T-helper 2 cell treated with Interferon-gamma antibody and Interleukin-4, amounts not matched to agents 100 ng/mL and 5 ng/mL, for 36 hours (primary cell): ENCODE data around the gene TEX10. TPM values are rescaled to one million over a fixed set of nuclear protein-coding genes. Genes with fewer than 3 reads are reported as not detected.

ENCODE experiments used
- intact Hi-C: fragments of 100-400 bp; cut with micrococcal nuclease; formaldehyde crosslinking; loops from one replicate; pipeline ENCODE4 v1.15.1; 2023
- total RNA-seq: library from RNA; stranded (reverse); gene quantifications from 2 replicates; pipeline ENCODE4 v1.2.3, GENCODE V29; 2022

Gene TEX10
- total RNA-seq, 1 donor from 2014 or later: 22.5 TPM

DNA sequence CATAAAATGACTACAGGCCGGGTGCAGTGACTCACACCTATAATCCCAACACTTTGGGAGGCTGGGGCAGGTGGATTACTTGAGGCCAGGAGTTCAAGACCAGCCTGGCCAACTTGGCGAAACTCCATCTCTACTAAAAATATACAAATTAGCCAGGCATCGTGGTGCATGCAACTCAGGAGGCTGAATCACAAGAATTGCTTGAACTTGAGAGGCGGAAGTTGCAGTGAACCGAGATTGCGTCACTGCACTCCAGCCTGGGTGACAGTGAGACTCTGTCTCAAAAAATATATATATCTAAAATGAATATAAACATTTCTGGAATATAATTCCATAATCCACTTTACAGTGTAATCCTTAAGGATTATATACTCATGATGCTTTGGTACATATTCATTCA is 66.5 kb downstream of the TEX10 start:
- intact Hi-C loops: no loop called here

DNA sequence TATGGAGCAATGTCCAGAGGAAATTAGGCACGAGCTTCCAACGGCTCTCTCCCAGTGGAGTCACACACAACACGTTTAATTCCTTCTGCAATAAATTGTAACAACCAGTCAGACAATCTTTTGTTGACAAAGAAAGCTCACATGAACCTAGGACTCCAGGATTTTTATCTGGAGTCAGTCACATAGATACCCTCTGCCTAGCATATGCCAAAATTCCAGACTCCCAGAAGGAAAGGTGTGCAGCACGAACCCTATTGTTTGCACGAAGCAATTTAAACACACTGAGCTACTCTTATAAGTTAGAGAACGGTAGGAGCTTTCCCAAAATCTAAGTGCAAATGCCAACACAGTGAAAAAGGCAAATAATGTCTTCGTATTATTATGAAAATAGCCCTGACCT is 67.1 kb downstream of the TEX10 start:
- intact Hi-C loops: no loop called here

DNA sequence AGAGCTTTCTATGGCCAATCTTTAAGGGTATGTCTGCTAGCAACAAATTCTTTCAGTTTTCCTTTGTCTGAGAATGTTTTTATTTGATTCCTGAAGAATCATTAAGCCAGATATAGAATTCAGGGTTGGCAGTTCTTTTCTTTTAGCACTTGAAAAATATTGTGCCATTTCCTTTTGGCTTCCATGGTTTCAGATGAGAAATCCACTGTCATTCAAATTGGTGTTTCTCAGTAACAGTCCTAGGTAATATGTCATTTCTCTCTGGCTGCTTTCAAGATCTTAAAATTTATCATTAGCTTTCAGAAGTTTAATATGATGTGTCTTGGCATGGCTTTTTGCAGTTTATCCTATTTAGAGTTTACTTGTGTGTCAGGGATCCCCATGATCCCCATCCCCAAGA is 67.7 kb downstream of the TEX10 start:
- intact Hi-C loops: no loop called here

DNA sequence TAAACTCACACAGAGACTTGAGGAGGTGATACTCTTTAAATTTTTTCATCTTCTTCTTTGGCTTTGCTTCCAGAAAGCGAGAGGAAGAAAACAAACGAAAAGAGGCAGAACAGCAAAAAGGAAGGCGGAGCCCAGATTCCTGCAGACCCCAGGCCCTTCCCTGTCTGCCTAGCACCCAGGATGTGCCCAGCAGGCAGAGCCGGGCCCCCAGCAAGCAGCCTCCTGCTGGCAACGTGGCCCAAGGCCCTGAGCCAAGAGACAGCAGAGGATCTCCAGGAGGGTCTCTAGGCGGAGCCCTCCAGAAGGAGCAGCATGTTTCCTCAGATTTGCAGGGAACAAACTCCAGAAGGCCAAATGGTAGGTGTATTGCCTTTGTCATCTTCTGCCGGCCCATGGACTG is 68.5 kb downstream of the TEX10 start:
- intact Hi-C loops: no loop called here

DNA sequence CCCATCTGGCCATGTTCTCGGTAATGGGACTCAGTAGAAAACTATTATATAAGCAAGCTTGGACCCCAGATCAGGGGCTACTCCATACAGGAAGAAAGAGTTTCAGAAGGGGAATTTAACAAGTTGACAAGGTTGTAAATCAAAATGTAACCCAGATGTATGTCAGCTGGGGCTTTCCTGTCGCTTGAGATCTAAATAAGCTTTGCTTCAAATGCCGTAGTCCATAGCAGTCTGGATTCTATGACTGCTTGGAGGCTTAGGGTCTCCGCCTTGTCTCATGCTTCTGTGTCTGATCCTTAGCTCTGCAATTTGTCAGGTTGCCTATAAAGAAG is 70.4 kb downstream of the TEX10 start:
- intact Hi-C loops: no loop called here

DNA sequence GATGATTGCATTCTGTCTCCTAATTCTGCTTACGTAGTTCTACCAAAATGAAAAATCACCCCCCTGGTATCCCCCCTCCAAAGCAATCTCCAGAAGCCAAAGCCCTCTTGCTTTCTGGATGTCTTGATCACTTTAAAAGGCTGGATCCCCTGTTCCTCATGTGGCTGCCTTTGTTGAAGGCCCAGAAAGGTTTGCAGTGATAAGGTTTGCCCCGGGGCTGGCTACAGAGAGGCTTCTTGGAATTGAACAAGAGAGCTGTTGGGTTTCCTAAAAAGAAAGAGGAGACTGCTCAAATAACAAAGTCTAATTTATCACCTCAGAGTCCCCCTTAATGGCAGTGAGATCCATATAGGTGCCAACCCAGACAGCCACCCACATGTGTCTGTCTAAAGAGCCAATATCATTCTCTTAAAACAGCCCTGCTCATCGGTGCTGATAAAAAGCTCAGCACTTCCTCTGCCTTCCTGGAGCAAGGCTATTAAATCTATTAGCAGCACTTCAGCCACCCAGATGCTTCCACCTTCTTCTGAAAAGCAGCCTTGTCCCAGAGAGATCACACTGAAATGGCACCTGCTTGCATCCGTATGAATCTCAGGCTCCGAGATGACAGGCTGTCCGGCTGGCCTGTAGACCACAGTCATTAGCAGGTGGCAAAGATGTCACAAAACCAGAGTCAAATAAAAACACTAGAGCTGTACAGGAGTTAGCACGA is 70.9 kb downstream of the TEX10 start:
- intact Hi-C loops: no loop called here

DNA sequence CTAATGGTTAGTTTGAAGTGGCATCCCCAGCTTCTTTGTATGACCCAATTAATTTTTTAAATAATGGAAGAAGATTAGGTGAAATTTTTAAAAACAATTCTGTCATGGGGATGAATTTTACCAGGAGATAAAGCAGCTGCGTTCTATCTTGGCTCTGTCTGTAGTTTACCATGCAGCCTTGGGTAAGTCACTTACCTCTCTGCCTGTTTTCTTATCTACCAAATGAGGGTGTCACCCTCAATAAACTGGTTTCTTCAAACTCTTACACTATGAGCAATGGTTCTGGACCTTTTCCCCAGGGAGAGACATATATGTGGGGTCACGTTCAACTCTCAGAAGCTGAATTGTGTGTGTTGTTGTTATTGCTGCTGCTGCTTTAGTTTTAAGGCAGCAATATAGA is 71.7 kb downstream of the TEX10 start:
- intact Hi-C loops: no loop called here

DNA sequence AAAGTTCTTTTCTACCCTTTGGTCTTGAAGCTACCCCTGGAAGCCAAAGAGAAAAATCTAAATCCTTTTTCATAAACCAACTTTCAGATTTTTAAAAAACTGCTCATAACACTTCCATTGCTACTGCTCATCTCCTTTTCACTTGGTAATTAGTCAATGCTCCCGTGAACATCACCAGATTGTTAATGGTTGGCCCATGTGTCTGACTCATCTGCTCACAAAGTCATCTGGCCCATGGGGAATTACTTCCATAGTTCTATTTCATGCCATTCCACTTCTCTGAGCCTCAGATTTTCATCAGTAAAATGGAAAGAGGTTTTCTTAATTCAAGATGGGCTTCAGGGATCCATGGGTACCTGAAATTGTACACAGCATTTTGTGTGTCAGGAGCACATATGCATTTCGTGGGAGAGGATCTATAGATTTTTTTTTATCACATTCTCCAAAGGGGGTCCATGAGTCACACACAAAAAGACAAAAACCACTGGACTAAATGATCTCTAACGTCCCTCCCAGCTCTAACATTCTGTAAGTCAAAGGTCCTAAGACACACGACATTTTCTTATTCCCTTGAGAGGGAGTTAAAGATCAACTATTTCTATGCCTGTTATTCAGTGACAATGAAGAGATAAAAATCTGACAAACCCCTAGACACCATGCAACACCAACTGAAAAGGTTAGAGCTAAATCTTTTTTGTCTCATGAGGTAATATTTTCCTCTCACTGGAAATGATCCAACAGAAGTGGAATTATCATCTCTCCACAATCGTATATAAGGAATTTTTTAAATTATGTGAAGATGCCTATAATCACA is 75.4 kb downstream of the TEX10 start:
- intact Hi-C loops: no loop called here

DNA sequence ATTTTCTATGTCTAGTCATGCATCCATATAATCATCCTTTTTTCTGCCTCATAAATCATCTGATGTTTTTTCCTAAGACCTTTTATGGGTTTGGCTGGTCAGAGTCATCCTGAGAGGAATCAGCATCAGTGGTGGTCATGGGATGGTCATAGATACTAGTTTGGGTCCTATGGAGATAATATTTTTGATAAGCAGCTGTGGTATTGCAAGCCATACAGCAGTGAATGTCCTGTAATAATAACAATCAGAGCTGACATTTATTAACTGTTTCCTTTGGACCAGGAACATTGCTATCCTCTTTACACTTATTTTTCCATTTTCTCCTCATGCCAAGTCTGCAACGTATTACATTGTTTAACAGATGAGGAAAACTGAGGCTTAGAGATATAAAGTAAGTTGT is 83.1 kb downstream of the TEX10 start:
- intact Hi-C loops: no loop called here

DNA sequence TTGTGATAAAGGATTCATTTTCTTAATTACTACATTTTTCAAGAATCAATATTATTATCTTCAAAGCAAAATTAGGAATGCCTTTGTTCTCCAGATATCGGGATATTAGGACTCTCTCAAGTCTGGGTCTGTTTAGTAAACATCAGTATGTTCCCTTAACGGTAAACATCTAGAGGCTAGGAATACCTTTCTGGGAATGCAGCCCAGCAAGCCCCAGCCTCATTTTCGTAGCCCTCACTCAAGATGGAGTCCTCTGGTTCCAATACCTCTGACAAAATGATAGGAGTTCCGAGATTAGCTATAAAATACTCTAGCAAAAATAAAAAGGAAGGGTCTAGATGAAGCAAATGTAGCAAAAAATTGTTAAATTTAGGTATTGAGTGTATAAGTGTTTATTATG is 84.5 kb downstream of the TEX10 start:
- intact Hi-C loops: no loop called here

DNA sequence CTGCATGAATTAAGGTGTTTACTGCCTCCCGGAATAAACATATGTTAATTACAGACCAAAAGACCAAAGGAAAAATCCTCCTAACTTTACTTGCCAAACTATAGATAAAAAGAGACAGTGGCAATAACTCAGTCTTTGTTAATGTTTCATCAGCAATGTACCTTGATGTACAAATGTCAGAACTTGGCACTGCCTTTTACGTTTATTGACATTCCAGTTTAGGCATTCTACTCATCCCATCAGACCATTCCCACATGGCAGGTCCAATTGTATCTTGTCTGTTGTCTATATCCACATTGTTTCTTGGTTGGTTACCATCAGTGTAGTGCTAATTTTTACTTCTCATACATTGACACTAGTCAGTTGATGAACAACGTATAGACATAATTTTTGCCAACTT is 85.5 kb downstream of the TEX10 start:
- intact Hi-C loops: no loop called here

Other genes with a start within 250 kb of the TEX10 start
- gene MSANTD3, start 74.2 kb upstream of the TEX10 start, total RNA-seq: 16.7 and 16.8 TPM in 2 replicates
- gene TMEFF1, start 120.2 kb upstream of the TEX10 start, total RNA-seq: 0.16 and 0.27 TPM in 2 replicates
- 0.43 and 0.66 TPM in 2 replicates for gene CAVIN4, start 225.1 kb upstream of the TEX10 start, total RNA-seq